HL-60/S4 treated with retinoic acid at 250 ng/mL for 4 days and 3 days (cell line): ENCODE measurements around the gene MBIP.
"Not testable (repeated sequence)": the region's sequence is repeated elsewhere in the genome, so short reads cannot be mapped to it uniquely, and the experiment has no call there.

Source experiments
- in situ Hi-C: fragments of 300-500 bp; cut with MboI; formaldehyde crosslinking; loops from 2 replicates; pipeline ENCODE4 v1.7.0; 2022; ENCODE audit warnings: low sequenced_read_pairs

MBIP gene, protein sequence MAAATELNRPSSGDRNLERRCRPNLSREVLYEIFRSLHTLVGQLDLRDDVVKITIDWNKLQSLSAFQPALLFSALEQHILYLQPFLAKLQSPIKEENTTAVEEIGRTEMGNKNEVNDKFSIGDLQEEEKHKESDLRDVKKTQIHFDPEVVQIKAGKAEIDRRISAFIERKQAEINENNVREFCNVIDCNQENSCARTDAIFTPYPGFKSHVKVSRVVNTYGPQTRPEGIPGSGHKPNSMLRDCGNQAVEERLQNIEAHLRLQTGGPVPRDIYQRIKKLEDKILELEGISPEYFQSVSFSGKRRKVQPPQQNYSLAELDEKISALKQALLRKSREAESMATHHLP

GRCh38 chr14:36320200-36320896 is at the start of gene MBIP:
TSS of gene MBIP (minus strand) at chr14:36320637. CDS start at chr14:36320588, 49 bp downstream.
- in situ Hi-C loops: no loop called here

DNA sequence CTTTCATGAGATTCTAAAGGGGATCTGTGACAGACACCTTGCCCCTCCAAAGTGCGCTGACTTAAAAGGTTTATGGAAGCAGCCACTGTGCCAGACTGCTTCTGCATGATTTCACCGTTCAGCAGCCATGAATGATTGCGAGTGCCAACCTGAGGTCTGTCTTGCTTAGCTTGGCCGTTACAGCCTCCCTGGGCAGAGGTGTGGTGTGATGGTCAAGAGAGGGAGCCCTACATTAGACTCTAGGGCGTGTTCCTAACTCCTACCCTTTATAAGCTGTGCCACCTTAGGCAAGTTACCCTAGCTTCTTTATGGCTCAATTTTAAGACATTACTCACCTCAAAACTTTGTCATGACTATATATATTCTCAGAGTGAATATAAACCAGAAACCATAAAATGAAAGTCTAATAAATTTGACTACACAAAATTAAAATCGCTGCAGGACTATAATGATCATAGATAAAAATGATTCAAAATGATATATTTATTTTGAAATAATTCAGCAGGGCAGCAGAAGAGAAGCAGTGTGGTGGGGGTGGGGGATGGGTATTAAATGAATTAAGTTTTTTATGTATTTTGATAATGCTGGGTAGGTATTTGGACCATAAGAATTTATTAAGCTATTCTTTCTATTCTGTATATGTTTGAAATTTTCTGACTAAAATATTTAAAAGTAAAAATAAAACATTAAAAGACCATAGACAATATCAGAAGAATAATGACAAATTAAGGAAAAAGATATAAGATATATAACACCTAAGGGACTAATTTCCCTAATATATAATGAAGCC is 47.7 kb upstream of the MBIP start:
- in situ Hi-C loops: no loop called here

GRCh38 chr14:36365766-36366165 is 45.3 kb upstream of the MBIP start:
- in situ Hi-C loops: no loop called here

DNA sequence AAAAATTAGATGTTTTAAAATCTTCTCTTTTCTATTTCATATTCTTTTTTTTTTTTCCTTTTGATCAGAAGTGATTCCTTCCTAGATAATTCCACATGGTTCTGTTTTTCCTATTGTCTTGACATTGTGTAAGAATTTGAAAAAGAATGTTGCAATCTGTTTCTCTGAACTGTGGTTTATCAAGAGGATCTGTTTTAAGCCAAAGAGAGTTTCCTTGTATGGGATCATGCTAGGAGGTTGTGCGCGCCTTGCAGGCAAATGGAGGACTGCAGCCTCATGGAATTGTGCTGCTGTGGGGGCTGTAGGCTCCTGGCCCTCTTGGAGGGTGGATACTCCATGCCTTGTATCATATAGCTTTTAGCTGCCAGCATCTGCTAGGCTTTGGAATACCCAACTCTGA is 43.3 kb upstream of the MBIP start:
- in situ Hi-C loops: no loop called here

- in situ Hi-C loops: no loop called here
Measured at GRCh38 chr14:36362648-36363047, 42.2 kb upstream of the MBIP start.

GRCh38 chr14:36361210-36361853 is 40.9 kb upstream of the MBIP start:
- in situ Hi-C loops: no loop called here

DNA sequence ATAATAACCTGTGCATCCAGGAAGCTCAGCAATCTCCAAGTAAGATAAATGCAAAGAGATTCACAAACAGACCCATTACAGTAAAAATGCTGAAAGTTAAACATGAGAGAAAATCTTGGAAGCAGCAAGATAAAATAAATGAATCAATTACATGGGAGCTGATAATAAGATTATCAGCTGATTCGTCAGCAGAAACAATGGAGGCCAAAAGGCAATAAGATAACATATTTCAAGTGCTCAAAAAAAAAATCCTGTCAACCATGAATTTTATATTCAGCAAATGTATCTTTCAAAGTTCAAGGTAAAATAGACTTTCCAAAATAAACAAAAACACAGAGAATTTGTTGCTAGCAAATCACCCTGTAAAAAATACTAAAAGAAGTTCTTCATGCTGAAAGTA is 36.4 kb upstream of the MBIP start:
- in situ Hi-C loops: no loop called here

DNA sequence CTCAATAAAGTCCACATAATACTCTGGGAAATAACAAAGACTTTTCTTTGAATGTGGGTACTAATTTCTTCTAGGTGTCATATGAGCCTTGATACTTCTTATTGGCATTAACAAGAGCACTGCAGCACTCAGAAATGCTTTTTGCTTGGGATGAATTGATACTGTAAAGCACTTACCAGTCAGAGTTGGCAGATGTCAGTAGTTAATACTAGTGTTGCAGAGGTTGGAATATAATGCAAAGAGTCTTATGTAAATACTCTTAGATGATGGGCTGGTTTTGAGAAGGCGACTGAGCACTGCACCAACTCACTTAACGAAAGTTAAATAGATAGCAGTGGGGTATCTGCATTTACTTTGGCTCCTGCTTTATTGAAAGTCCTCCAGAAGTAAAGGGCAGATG is 25.6 kb upstream of the MBIP start:
- in situ Hi-C loops: no loop called here

DNA sequence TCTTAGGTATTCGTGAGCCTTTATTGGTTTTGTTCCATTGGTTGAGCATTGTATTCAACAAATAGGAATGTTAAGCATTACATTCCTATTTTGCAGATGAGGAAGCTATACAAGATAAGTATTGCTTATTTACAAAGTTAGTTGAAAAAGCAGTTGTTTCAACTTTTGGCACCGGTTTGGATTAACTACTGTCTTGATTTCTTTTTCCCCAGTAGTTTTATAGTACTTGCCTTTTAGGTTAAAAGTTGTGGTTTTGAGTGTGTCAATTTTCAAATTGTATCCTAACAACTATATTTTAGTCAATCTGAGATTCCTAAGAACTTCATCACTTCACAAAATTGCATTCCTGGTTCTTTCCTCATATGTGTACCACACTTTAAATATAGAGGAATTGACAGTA is 23.8 kb upstream of the MBIP start:
- in situ Hi-C loops: no loop called here

DNA sequence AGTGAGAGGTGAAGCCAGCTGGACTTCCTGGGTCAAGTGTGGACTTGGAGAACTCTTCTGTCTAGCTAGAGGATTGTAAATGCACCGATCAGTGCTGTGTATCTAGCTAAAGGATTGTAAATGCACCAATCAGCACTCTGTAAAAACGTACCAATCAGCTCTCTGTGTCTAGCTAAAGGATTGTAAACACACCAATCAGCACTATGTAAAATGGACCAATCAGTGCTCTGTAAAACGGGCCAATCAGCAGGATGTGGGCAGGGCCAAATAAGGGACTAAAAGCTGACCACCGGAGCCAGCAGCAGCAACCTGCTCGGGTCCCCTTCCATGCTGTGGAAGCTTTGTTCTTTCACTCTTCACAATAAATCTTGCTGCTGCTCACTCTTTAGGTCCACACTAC is 21.4 kb upstream of the MBIP start:
- in situ Hi-C loops: not testable (repeated sequence)

GRCh38 chr14:36340276-36340890 is 19.9 kb upstream of the MBIP start:
- in situ Hi-C loops: no loop called here

GRCh38 chr14:36339816-36340215 is 19.4 kb upstream of the MBIP start:
- in situ Hi-C loops: no loop called here

- in situ Hi-C loops: no loop called here
Measured at GRCh38 chr14:36333119-36333518, 12.7 kb upstream of the MBIP start.

DNA sequence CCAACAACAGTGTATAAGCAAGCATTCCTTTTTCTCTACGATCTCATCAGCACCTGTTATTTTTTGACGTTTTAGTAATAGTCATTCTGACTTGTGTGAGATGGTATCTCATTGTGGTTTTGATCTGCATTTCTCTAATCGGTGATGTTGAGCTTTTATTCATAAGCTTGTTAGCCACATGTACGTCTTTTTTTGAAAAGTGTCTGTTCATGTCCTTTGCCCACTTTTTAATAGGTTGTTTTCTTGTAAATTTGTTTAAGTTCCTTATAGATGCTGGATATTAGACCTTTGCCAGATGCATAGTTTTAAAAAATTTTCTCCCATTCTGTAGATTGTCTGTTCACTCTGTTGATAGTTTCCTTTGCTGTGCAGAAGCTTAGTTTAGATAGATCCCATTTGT is 7.1 kb upstream of the MBIP start:
- in situ Hi-C loops: not testable (repeated sequence)

DNA sequence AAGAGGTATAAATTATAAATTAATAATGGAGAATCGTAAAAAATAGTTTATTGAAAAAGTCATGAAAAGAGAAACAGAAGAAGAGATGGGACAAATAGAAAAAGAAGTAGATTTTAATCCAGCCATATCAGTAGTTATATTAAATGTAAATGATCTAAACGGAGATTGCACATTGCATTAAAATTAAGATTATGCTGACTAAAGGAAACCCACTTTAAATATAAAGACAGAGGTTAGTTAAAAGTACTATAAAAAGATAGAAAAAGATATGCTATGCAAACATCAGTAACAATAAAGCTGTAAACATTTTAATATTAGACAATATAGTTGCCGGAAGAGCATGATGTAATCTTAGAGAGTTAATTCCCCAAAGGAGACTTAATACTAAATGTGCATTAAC is 5.4 kb upstream of the MBIP start:
- in situ Hi-C loops: no loop called here

- in situ Hi-C loops: no loop called here
Measured at GRCh38 chr14:36324897-36325296, 4.5 kb upstream of the MBIP start.

DNA sequence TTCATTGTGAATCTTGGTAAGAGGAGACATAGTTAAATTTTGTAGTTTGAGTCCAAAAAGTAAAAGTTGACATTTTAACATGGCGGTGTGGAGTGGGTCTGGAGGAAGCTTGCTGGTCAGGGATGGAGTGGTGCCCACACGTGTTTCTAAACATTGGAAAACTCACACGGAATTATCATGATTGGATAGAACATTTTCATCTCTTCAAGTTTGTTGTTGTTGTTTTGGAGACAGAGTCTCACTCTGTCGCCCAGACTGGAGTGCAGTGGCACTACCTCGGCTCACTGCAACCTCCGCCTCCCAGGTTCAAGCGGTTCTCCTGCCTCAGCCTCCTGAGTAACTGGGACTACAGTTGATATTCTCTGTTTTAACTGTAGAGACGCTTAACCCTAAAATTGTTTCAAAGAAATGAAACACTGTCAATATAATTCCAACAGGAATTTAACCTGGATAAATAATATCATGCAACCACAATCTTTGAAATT is 502 bp upstream of the MBIP start:
- in situ Hi-C loops: no loop called here

- in situ Hi-C loops: no loop called here
Measured at GRCh38 chr14:36319899-36320199, 588 bp downstream of the MBIP start.

DNA sequence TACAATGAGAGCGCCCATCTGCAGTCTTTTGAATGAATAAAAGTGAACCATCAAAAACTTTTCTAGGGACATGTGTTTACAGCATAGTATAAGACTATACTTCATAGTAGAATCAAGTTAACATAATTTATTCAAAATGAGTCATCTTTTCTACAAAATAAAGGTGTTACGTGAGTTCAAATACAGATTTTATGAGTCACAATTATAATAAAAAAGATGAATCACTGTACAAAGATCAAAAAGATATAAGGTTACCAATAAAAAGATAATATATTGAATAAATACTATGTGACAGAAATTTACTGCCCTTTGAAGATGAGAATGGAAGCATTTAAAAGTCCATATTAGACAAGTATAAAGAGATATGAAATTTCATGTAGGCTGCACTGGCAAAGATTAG is 2.8 kb downstream of the MBIP start:
- in situ Hi-C loops: no loop called here

DNA sequence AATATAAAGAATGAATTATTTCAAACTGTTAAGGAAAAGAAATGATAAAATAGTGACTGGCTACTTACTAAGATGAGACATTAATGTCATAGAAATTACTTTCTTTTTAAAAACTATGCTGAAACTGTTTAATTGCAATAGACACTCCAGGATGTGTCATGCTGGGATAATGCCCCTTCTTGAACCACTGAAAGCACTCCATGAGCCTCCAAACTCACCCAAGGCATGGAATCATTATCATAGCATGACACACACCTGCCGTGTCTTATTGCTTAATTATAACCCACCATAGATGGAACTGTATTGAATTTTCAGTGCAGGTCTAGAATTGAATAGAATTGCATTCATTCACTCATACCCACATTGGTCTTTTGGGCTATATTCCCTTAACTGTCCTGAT is 4.3 kb downstream of the MBIP start:
- in situ Hi-C loops: no loop called here
